ENCODE results near the gene PRR14. TPM values are rescaled to one million over a fixed set of nuclear protein-coding genes. Genes with fewer than 3 reads are reported as not detected.

The PRR14 gene
- total and polyA plus RNA-seq, 2 donors = 6.9 to 55.3 TPM

- Histone ChIP-seq H3K36me3 (ENCODE audit: insufficient read depth) (peaks cover 5% of the 10 kb centered on the region), H3K4me1 (ENCODE audit: insufficient read depth) (no peaks in the 10 kb centered on the region), H3K27ac (ENCODE audit: low read depth) (peak overlapping the region; percentile 95), H3K4me3 (ENCODE audit: low read depth, low read length) (peak overlapping the region; percentile 87)
- no peak for DNase-seq (ENCODE audit: extremely low spot score)
- WGBS = under 1% methylated on average over 83 of the region's 84 CpGs
Observed at GRCh38 chr16:30659507-30660423, 9.0 kb downstream of the PRR14 start.

GRCh38 chr16:30660424-30661261 lies 9.9 kb downstream of the PRR14 start:
- H3K4me3 ChIP-seq (ENCODE audit: low read depth, low read length) = peak overlapping the region; percentile 87
- no peak for DNase-seq (ENCODE audit: extremely low spot score)
- H3K27ac ChIP-seq (ENCODE audit: low read depth) = no peak overlapping the region
- H3K4me1 ChIP-seq (ENCODE audit: insufficient read depth) = no peaks in the 10 kb centered on the region
- 49% methylated on average over 21 of the region's 21 CpGs for WGBS
- peaks cover 9% of the 10 kb centered on the region for H3K36me3 ChIP-seq (ENCODE audit: insufficient read depth)

- Histone ChIP-seq H3K4me1 (ENCODE audit: insufficient read depth) (no peaks in the 10 kb centered on the region), H3K36me3 (ENCODE audit: insufficient read depth) (peaks cover 11% of the 10 kb centered on the region), H3K4me3 (ENCODE audit: low read depth, low read length) (no peak overlapping the region), H3K27ac (ENCODE audit: low read depth) (no peak overlapping the region)
- DNase-seq (ENCODE audit: extremely low spot score) = no peak
- WGBS = 82% methylated on average over 17 of the region's 17 CpGs
Observed at GRCh38 chr16:30662449-30662848, 11.7 kb downstream of the PRR14 start.

- 78% methylated on average over 8 of the region's 8 CpGs for WGBS
- Histone ChIP-seq H3K36me3 (ENCODE audit: insufficient read depth) (peaks cover 12% of the 10 kb centered on the region), H3K27ac (ENCODE audit: low read depth) (no peak overlapping the region), H3K4me1 (ENCODE audit: insufficient read depth) (no peaks in the 10 kb centered on the region), H3K4me3 (ENCODE audit: low read depth, low read length) (no peak overlapping the region)
- no peak for DNase-seq (ENCODE audit: extremely low spot score)
Observed at GRCh38 chr16:30663038-30663437, 12.3 kb downstream of the PRR14 start.

- Histone ChIP-seq H3K4me1 (ENCODE audit: insufficient read depth) (no peaks in the 10 kb centered on the region), H3K27ac (ENCODE audit: low read depth) (no peak overlapping the region), H3K4me3 (ENCODE audit: low read depth, low read length) (no peak overlapping the region), H3K36me3 (ENCODE audit: insufficient read depth) (peaks cover 16% of the 10 kb centered on the region)
- DNase-seq (ENCODE audit: extremely low spot score) = no peak
- WGBS = 79% methylated on average over 9 of the region's 9 CpGs
Observed at GRCh38 chr16:30663820-30664219, 13.1 kb downstream of the PRR14 start.

- Histone ChIP-seq H3K4me1 (ENCODE audit: insufficient read depth) (no peaks in the 10 kb centered on the region), H3K27ac (ENCODE audit: low read depth) (no peak overlapping the region), H3K4me3 (ENCODE audit: low read depth, low read length) (no peak overlapping the region), H3K36me3 (ENCODE audit: insufficient read depth) (peaks cover 16% of the 10 kb centered on the region)
- WGBS = 89% methylated on average over 15 of the region's 15 CpGs
- no peak for DNase-seq (ENCODE audit: extremely low spot score)
Observed at GRCh38 chr16:30664616-30665109, 13.9 kb downstream of the PRR14 start.

- no peak overlapping the region for H3K27ac ChIP-seq (ENCODE audit: low read depth)
- no peak for DNase-seq (ENCODE audit: extremely low spot score)
- peaks cover 18% of the 10 kb centered on the region for H3K36me3 ChIP-seq (ENCODE audit: insufficient read depth)
- 88% methylated on average over 22 of the region's 22 CpGs for WGBS
- no peak overlapping the region for H3K4me3 ChIP-seq (ENCODE audit: low read depth, low read length)
- H3K4me1 ChIP-seq (ENCODE audit: insufficient read depth) = no peaks in the 10 kb centered on the region
Observed at GRCh38 chr16:30665155-30665829, 14.5 kb downstream of the PRR14 start.

- no peak overlapping the region for H3K27ac ChIP-seq (ENCODE audit: low read depth)
- H3K4me3 ChIP-seq (ENCODE audit: low read depth, low read length) = no peak overlapping the region
- H3K4me1 ChIP-seq (ENCODE audit: insufficient read depth) = no peaks in the 10 kb centered on the region
- no peak for DNase-seq (ENCODE audit: extremely low spot score)
- 73% methylated on average over 4 of the region's 4 CpGs for WGBS
- H3K36me3 ChIP-seq (ENCODE audit: insufficient read depth) = peaks cover 18% of the 10 kb centered on the region
Observed at GRCh38 chr16:30665830-30666190, 15.1 kb downstream of the PRR14 start.

- no peak for DNase-seq (ENCODE audit: extremely low spot score)
- 79% methylated on average over 7 of the region's 7 CpGs for WGBS
- Histone ChIP-seq H3K27ac (ENCODE audit: low read depth) (no peak overlapping the region), H3K4me1 (ENCODE audit: insufficient read depth) (no peaks in the 10 kb centered on the region), H3K4me3 (ENCODE audit: low read depth, low read length) (no peak overlapping the region), H3K36me3 (ENCODE audit: insufficient read depth) (peaks cover 17% of the 10 kb centered on the region)
Observed at GRCh38 chr16:30666681-30667080, 15.9 kb downstream of the PRR14 start.

- no peak for DNase-seq (ENCODE audit: extremely low spot score)
- peaks cover 17% of the 10 kb centered on the region for H3K36me3 ChIP-seq (ENCODE audit: insufficient read depth)
- 93% methylated on average over 11 of the region's 11 CpGs for WGBS
Observed at GRCh38 chr16:30667361-30667905, 16.7 kb downstream of the PRR14 start.

GRCh38 chr16:30668393-30668792 lies 17.6 kb downstream of the PRR14 start:
- Histone ChIP-seq H3K27ac (ENCODE audit: low read depth) (no peak overlapping the region), H3K4me3 (ENCODE audit: low read depth, low read length) (no peak overlapping the region), H3K4me1 (ENCODE audit: insufficient read depth) (no peaks in the 10 kb centered on the region), H3K36me3 (ENCODE audit: insufficient read depth) (peaks cover 17% of the 10 kb centered on the region)
- no peak for DNase-seq (ENCODE audit: extremely low spot score)
- WGBS = 88% methylated on average over 12 of the region's 12 CpGs

More at GRCh38 chr16:30667361-30667905, 16.7 kb downstream of the PRR14 start:
- no peak overlapping the region for H3K4me3 ChIP-seq (ENCODE audit: low read depth, low read length)
- H3K27ac ChIP-seq (ENCODE audit: low read depth) = no peak overlapping the region
- no peaks in the 10 kb centered on the region for H3K4me1 ChIP-seq (ENCODE audit: insufficient read depth)

GRCh38 chr16:30669026-30669902 lies 18.5 kb downstream of the PRR14 start:
- peaks cover 17% of the 10 kb centered on the region for H3K36me3 ChIP-seq (ENCODE audit: insufficient read depth)
- H3K4me3 ChIP-seq (ENCODE audit: low read depth, low read length) = no peak overlapping the region
- no peak overlapping the region for H3K27ac ChIP-seq (ENCODE audit: low read depth)
- no peak for DNase-seq (ENCODE audit: extremely low spot score)
- H3K4me1 ChIP-seq (ENCODE audit: insufficient read depth) = no peaks in the 10 kb centered on the region
- 90% methylated on average over 41 of the region's 41 CpGs for WGBS

Measured in urinary bladder (tissue), 4 donors.